ENCODE results near the gene DDI2. TPM values are rescaled to one million over a fixed set of nuclear protein-coding genes. Genes with fewer than 3 reads are reported as not detected.

The DDI2 gene
- total RNA-seq, 1 experiment from 2014 or later: 32.7 TPM

DNA sequence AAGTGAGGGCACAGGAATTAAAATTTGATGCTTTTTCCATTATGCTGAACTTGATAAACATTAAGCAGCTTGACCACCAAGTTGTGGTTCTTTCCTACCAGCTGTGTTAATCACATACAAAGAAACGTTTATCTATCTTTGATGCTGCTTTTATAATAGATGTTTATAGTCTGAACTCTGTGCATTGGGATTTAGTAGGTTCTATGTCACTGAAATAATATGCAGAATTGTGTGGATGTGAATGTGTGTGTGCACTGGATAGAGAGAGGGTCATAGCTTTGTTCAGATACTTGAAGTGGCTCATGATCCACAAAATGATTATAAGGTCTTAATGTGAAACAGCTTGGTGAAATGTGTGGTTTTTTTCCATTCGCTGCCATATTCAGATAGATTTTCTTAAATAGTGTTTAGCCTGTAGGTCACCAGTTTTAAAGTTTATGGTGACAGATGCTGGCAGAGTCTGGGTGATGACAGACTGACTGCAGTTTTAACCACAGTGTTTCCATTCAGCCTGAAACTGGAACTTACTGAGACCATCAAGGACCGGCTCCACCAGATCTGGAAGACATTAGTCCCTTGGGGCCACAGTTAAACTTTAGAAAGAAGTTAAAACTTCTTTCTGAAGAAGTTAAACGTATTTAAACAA lies 10.2 kb downstream of the DDI2 start:
- no peak for DNase-seq (ENCODE audit: unreplicated experiment)
- ChIA-PET CTCF (interaction anchor here (1.1 kb wide), 1 partner anchor 100 kb away, joined by 3 read pairs; the partner anchor contains the start of gene DNAJC16), POLR2A (interaction anchor here (1.6 kb wide), 1 partner anchor 9 kb away, joined by 6 read pairs; no protein-coding TSS in a partner anchor)
- Mint-ChIP-seq H3K27me3 (ENCODE audit: insufficient read depth, unreplicated experiment) (no peaks in the 10 kb centered on the region), H3K9me3 (ENCODE audit: unreplicated experiment) (no peaks in the 10 kb centered on the region), H3K27ac (ENCODE audit: low read depth, unreplicated experiment) (no peak overlapping the region), H3K4me3 (ENCODE audit: unreplicated experiment) (no peak overlapping the region), H3K4me1 (ENCODE audit: insufficient read depth, unreplicated experiment) (peaks cover 22% of the 10 kb centered on the region), H3K36me3 (ENCODE audit: insufficient read depth, unreplicated experiment) (peaks cover 41% of the 10 kb centered on the region)
- intact Hi-C loops (cut with micrococcal nuclease): no loop called here
- TF ChIP-seq, protein P1, sequence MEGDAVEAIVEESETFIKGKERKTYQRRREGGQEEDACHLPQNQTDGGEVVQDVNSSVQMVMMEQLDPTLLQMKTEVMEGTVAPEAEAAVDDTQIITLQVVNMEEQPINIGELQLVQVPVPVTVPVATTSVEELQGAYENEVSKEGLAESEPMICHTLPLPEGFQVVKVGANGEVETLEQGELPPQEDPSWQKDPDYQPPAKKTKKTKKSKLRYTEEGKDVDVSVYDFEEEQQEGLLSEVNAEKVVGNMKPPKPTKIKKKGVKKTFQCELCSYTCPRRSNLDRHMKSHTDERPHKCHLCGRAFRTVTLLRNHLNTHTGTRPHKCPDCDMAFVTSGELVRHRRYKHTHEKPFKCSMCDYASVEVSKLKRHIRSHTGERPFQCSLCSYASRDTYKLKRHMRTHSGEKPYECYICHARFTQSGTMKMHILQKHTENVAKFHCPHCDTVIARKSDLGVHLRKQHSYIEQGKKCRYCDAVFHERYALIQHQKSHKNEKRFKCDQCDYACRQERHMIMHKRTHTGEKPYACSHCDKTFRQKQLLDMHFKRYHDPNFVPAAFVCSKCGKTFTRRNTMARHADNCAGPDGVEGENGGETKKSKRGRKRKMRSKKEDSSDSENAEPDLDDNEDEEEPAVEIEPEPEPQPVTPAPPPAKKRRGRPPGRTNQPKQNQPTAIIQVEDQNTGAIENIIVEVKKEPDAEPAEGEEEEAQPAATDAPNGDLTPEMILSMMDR (IDR thresholded peaks at IDR 0.05; ENCODE audit: unreplicated experiment): no peak
- BruUV-seq (replicated peaks): no TSS peak

GRCh38 chr1:15628003-15628402 lies 10.7 kb downstream of the DDI2 start:
- no peak overlapping the region for H3K27ac Mint-ChIP-seq (ENCODE audit: low read depth, unreplicated experiment)
- peaks cover 16% of the 10 kb centered on the region for H3K4me1 Mint-ChIP-seq (ENCODE audit: insufficient read depth, unreplicated experiment)
- no peaks in the 10 kb centered on the region for H3K27me3 Mint-ChIP-seq (ENCODE audit: insufficient read depth, unreplicated experiment)
- no peak overlapping the region for H3K4me3 Mint-ChIP-seq (ENCODE audit: unreplicated experiment)
- no peaks in the 10 kb centered on the region for H3K9me3 Mint-ChIP-seq (ENCODE audit: unreplicated experiment)
- BruUV-seq (replicated peaks): no TSS peak
- TF ChIP-seq, protein P1 (IDR thresholded peaks at IDR 0.05; ENCODE audit: unreplicated experiment): no peak
- intact Hi-C loops (cut with micrococcal nuclease): no loop called here
- ChIA-PET CTCF (no interaction called here), POLR2A (interaction anchor here (1.6 kb wide), 1 partner anchor 10 kb away, joined by 6 read pairs; no protein-coding TSS in a partner anchor)
- DNase-seq (ENCODE audit: unreplicated experiment): no peak
- peaks cover 45% of the 10 kb centered on the region for H3K36me3 Mint-ChIP-seq (ENCODE audit: insufficient read depth, unreplicated experiment)

- POLR2A ChIA-PET: interaction anchor here (1.0 to 1.8 kb wide), 4 partner anchors 10 to 37 kb away, joined by 4 to 6 read pairs (median 4); no protein-coding TSS in a partner anchor
- peaks cover 8% of the 10 kb centered on the region for H3K4me1 Mint-ChIP-seq (ENCODE audit: insufficient read depth, unreplicated experiment)
Measured at GRCh38 chr1:15633756-15634420, 16.6 kb downstream of the DDI2 start.

GRCh38 chr1:15636436-15636835 lies 19.2 kb downstream of the DDI2 start:
- Mint-ChIP-seq H3K4me3 (ENCODE audit: unreplicated experiment) (no peak overlapping the region), H3K36me3 (ENCODE audit: insufficient read depth, unreplicated experiment) (peaks cover 98% of the 10 kb centered on the region), H3K27me3 (ENCODE audit: insufficient read depth, unreplicated experiment) (no peaks in the 10 kb centered on the region), H3K4me1 (ENCODE audit: insufficient read depth, unreplicated experiment) (no peaks in the 10 kb centered on the region), H3K27ac (ENCODE audit: low read depth, unreplicated experiment) (no peak overlapping the region), H3K9me3 (ENCODE audit: unreplicated experiment) (no peaks in the 10 kb centered on the region)
- intact Hi-C loops (cut with micrococcal nuclease): no loop called here
- TF ChIP-seq, protein P1 (IDR thresholded peaks at IDR 0.05; ENCODE audit: unreplicated experiment): no peak
- ChIA-PET CTCF (interaction anchor here (0.6 to 1.1 kb wide), 2 partner anchors 40 to 43 kb away, joined by 3 to 5 read pairs; no protein-coding TSS in a partner anchor), POLR2A (interaction anchor here (1.0 to 1.7 kb wide), 3 partner anchors 18 to 40 kb away, joined by 3 to 6 read pairs (median 5); no protein-coding TSS in a partner anchor)
- BruUV-seq (replicated peaks): no TSS peak
- DNase-seq (ENCODE audit: unreplicated experiment): no peak

More at GRCh38 chr1:15633756-15634420, 16.6 kb downstream of the DDI2 start:
- Mint-ChIP-seq H3K9me3 (ENCODE audit: unreplicated experiment) (no peaks in the 10 kb centered on the region), H3K27ac (ENCODE audit: low read depth, unreplicated experiment) (no peak overlapping the region), H3K36me3 (ENCODE audit: insufficient read depth, unreplicated experiment) (peaks cover 92% of the 10 kb centered on the region), H3K4me3 (ENCODE audit: unreplicated experiment) (no peak overlapping the region), H3K27me3 (ENCODE audit: insufficient read depth, unreplicated experiment) (no peaks in the 10 kb centered on the region)
- no TSS peak for BruUV-seq (replicated peaks)
- intact Hi-C loops (cut with micrococcal nuclease): no loop called here
- CTCF ChIA-PET: interaction anchor here (0.8 kb wide), 1 partner anchor 157 kb away, joined by 3 read pairs; no protein-coding TSS in a partner anchor
- TF ChIP-seq, protein P1 (IDR thresholded peaks at IDR 0.05; ENCODE audit: unreplicated experiment): no peak
- DNase-seq (ENCODE audit: unreplicated experiment): no peak
